Adrenal gland (tissue), 12 donors: ENCODE results near the gene LAMA4. TPM values are rescaled to one million over a fixed set of nuclear protein-coding genes. Genes with fewer than 3 reads are reported as not detected.

Source experiments
- DNase-seq, 7 donors: peaks; one replicate each; pipeline ENCODE4 v3.0.0-alpha.2; 2019 to 2020
- H3K27ac ChIP-seq, 5 donors: fragments of 200-600 bp; sonication (generic) in 4 of 5; 1 replicate in 3 of 5; 2 replicates in 2 of 5; pipeline versions ENCODE4 v1.5.1 to v1.8.0; 2016 to 2020; ENCODE audit warnings: mild to moderate bottlenecking in 1 of 5
- H3K27me3 ChIP-seq: fragments of 200-600 bp; 2 replicates; pipeline ENCODE4 v1.8.0; 2021
- H3K36me3 ChIP-seq, 2 donors: fragments of 200-600 bp; replicated peaks in 1 of 2; 1 replicate in 1 of 2; 2 replicates in 1 of 2; pipeline versions ENCODE4 v1.5.1 to v1.8.0; 2018 to 2022
- H3K4me1 ChIP-seq, 2 donors: fragments of 200-600 bp; replicated peaks in 1 of 2; 1 replicate in 1 of 2; 2 replicates in 1 of 2; pipeline versions ENCODE4 v1.5.1 to v1.8.0; 2018 to 2021
- H3K4me3 ChIP-seq, 4 donors: fragments of 200-600 bp; sonication (generic) in 3 of 4; one replicate each; pipeline ENCODE4 v1.5.1; 2016 to 2018
- H3K9me3 ChIP-seq, 3 donors: fragments of 200-600 bp; sonication (generic) in 1 of 3; replicated peaks in 1 of 3; 1 replicate in 2 of 3; 2 replicates in 1 of 3; pipeline versions ENCODE4 v1.5.1 to v1.8.0; 2016 to 2021
- CTCF ChIP-seq, 6 experiments: fragments of 450-650 bp in 4 of 6; fragments of 200-600 bp in 2 of 6; sonication (generic) in 1 of 6; IDR thresholded peaks; 1 replicate in 5 of 6; 2 replicates in 1 of 6; pipeline versions ENCODE4 v1.5.1 to v1.8.0; 2016 to 2021; ENCODE audit warnings: antibody characterized with exemption in 6 of 6, mild to moderate bottlenecking in 2 of 6, moderate library complexity in 1 of 6
- POLR2A ChIP-seq, 2 donors: fragments of 450-650 bp; IDR thresholded peaks; one replicate each; pipeline ENCODE4 v1.6.1; 2017; ENCODE audit warnings: antibody characterized with exemption in 2 of 2, mild to moderate bottlenecking in 2 of 2, moderate library complexity in 1 of 2
- WGBS, 4 donors: extraction: QIAGEN DNeasy Blood & Tissue Kit in 2 of 4; methylation state at CpG; one replicate each; pipeline versions ENCODE4 v1.1.5 to v1.1.7; 2013 to 2017; 5-methylcytosine and 5-hydroxymethylcytosine counted together
- intact Hi-C, 2 donors: fragments of 100-400 bp; cut with DNase I; formaldehyde crosslinking; loops; one replicate each; pipeline versions ENCODE4 v1.14.1 to v1.15.0; 2022 to 2023
- polyA plus RNA-seq, 3 donors: library from polyadenylated mRNA; stranded (reverse); fragments of 200-250 nt in 2 of 3; fragments of 350-450 nt in 1 of 3; fragmentation: Illumina TruSeq in 1 of 3; extraction: RNeasy Lipid Tissue Mini Kit (QIAGEN cat#74804) in 1 of 3; gene quantifications; one replicate each; pipeline ENCODE4 v1.2.3, GENCODE V29; 2013 to 2014
- total RNA-seq, 9 donors: library from RNA; depleted of rRNA in 4 of 9; stranded (reverse); fragments of >200 nt in 4 of 9; fragments of 120-200 nt in 1 of 9; fragmentation: NEBNext Ultra II Directional in 1 of 9; extraction: Animal tissue kit (Norgen Biotek cat#: 25700) in 1 of 9; gene quantifications; one replicate each; pipeline versions ENCODE4 v1.1.0 to v1.2.4, GENCODE V29; 2013 to 2023
- donor health status: healthy with polysubstance abuse.
- donor health status: Bipolar disorder and iron deficiency.
- donor health status: DM: yes; HTN: yes; CAD: no.
- donor health status: DM: no; HTN: no; CAD: no.
- donor health status: DM: no; HTN: no; CAD: no.
- donor health status: DM: yes; HTN: yes; CAD: no.

LAMA4 gene
- total and polyA plus RNA-seq, 12 donors = 7.5 to 102 (median 23.3) TPM

GRCh38 chr6:112237595-112237994, 16.8 kb downstream of the LAMA4 start:
- Histone ChIP-seq H3K4me3 (no peak overlapping the region), H3K9me3 (no peaks in the 10 kb centered on the region), H3K4me1 (peaks cover 0 to 14% of the 10 kb centered on the region in 2 donors), H3K36me3 (no peaks in the 10 kb centered on the region), H3K27me3 (no peaks in the 10 kb centered on the region), H3K27ac (peak overlapping the region in 3 of 5 donors; percentile 23 to 50 (median 49))
- TF ChIP-seq POLR2A (IDR thresholded peaks at IDR 0.05) (no peak), CTCF (IDR thresholded peaks at IDR 0.05) (no peak)
- intact Hi-C loops = no loop called here
- DNase-seq = peak; percentile 24 to 77 (median 55)
- WGBS, 4 donors = 48 to 62% (median 53%) methylated on average over 3 of the region's 3 CpGs

- H3K4me1 ChIP-seq = peaks cover 0 to 17% of the 10 kb centered on the region in 2 donors
- TF ChIP-seq POLR2A (IDR thresholded peaks at IDR 0.05) (no peak), CTCF (IDR thresholded peaks at IDR 0.05) (no peak)
- intact Hi-C loops = no loop called here
These were observed 17.3 kb downstream of the LAMA4 start for GRCh38 chr6:112237066-112237465.

GRCh38 chr6:112235956-112236355, 18.4 kb downstream of the LAMA4 start:
- peaks cover 0 to 22% of the 10 kb centered on the region in 2 donors for H3K4me1 ChIP-seq
- TF ChIP-seq POLR2A (IDR thresholded peaks at IDR 0.05) (no peak), CTCF (IDR thresholded peaks at IDR 0.05) (no peak)
- intact Hi-C loops = no loop called here

More at GRCh38 chr6:112237066-112237465, 17.3 kb downstream of the LAMA4 start:
- WGBS, 4 donors = 52 to 61% (median 55%) methylated on average over 4 of the region's 4 CpGs
- peak in 1 of 7 donors; percentile 27 for DNase-seq
- no peaks in the 10 kb centered on the region for H3K36me3 ChIP-seq
- H3K4me3 ChIP-seq = no peak overlapping the region
- H3K27me3 ChIP-seq = no peaks in the 10 kb centered on the region
- H3K9me3 ChIP-seq = no peaks in the 10 kb centered on the region
- peak overlapping the region in 3 of 5 donors; percentile 23 to 50 (median 49) for H3K27ac ChIP-seq

GRCh38 chr6:112234601-112235000, 19.8 kb downstream of the LAMA4 start:
- no peak for TF ChIP-seq POLR2A (IDR thresholded peaks at IDR 0.05)
- no peak for TF ChIP-seq CTCF (IDR thresholded peaks at IDR 0.05)
- H3K27ac ChIP-seq = peak overlapping the region in 1 of 5 donors; percentile 1
- intact Hi-C loops = no loop called here
- 44 to 56% (median 53%) methylated on average over 5 of the region's 5 CpGs for WGBS, 4 donors
- H3K27me3 ChIP-seq = no peaks in the 10 kb centered on the region
- H3K4me1 ChIP-seq = peaks cover 0 to 22% of the 10 kb centered on the region in 2 donors
- H3K9me3 ChIP-seq = no peaks in the 10 kb centered on the region
- no peak for DNase-seq
- no peaks in the 10 kb centered on the region for H3K36me3 ChIP-seq
- no peak overlapping the region for H3K4me3 ChIP-seq

More at GRCh38 chr6:112235956-112236355, 18.4 kb downstream of the LAMA4 start:
- H3K27ac ChIP-seq = peak overlapping the region in 1 of 5 donors; percentile 23
- H3K27me3 ChIP-seq = no peaks in the 10 kb centered on the region
- WGBS, 4 donors = 61 to 79% (median 71%) methylated on average over 5 of the region's 5 CpGs
- H3K9me3 ChIP-seq = no peaks in the 10 kb centered on the region
- no peak overlapping the region for H3K4me3 ChIP-seq
- peak in 2 of 7 donors; percentile 37 to 62 for DNase-seq
- no peaks in the 10 kb centered on the region for H3K36me3 ChIP-seq
